ENCODE measurements around the gene TGFB1.

The TGFB1 gene

GRCh38 chr19:41321204-41321599, 32.5 kb downstream of the TGFB1 start:
- DNase-seq (ENCODE audit: low spot score), result no peak

GRCh38 chr19:41320568-41320967, 33.2 kb downstream of the TGFB1 start:
- DNase-seq (ENCODE audit: low spot score), result no peak

GRCh38 chr19:41320185-41320518, 33.6 kb downstream of the TGFB1 start:
- no peak for DNase-seq (ENCODE audit: low spot score)

DNA sequence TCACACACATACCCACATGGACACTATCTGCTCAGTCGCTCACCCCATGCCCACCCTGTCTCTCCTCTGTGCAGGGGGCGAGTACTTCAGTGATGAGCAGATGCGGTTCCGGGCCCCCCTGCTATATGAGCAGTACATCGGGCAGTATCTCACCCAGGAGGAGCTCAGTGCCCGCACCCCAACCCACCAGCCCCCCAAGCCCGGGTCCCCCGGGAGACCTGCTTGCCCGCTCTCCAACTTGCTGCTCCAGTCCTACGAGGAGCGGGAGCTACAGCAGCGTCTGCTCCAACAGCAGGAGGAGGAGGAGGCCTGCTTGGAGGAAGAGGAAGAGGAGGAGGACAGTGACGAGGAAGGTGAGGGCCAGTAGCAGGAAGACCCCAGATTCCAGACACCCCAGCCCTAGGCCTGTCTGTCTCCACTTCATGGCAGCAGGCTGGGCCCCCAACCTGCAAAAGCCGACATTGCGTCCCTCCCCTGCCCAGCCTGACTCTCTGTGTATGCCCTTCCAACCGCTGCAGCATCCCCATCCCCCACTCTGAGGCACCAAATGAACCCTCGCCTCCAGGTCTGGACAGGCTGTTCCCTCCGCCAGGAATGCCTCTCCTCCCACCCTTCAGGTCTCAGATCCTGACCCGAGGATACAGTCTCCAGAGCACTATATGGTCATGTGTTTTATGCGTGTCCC, 34.1 kb downstream of the TGFB1 start:
- DNase-seq (ENCODE audit: low spot score), result no peak

GRCh38 chr19:41318696-41319499, 34.8 kb downstream of the TGFB1 start:
- no peak for DNase-seq (ENCODE audit: low spot score)

- DNase-seq (ENCODE audit: low spot score), result no peak
These were observed 37.3 kb downstream of the TGFB1 start for GRCh38 chr19:41316306-41316920.

- no peak for DNase-seq (ENCODE audit: low spot score)
These were observed 42.1 kb downstream of the TGFB1 start for GRCh38 chr19:41311613-41312012.

DNA sequence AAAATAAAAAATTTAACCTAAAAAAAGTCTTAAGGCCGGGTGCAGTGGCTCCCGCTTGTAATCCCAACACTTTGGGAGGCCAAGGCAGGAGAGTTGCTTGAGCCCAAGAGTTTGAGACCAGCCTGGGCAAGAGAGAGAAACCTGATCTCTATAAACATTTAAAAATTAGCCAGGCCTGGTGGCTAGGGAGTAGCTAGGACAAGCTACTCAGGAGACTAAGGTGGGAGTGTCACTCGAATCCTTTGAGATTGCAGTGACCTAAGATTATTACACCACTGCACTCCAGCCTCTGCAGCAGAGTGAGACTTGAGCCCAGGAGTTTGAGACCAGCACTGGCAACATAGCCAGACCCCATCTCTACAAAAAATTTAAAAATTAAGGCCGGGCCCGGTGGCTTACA, 42.6 kb downstream of the TGFB1 start:
- DNase-seq (ENCODE audit: low spot score), result no peak

GRCh38 chr19:41310033-41310831, 43.5 kb downstream of the TGFB1 start, which contains the start of gene CCDC97:
Gene CCDC97, plus strand, starts transcription at chr19:41310172. Its CDS starts 139 bp downstream, at chr19:41310311.
- peak; percentile 95 for DNase-seq (ENCODE audit: low spot score)

DNA sequence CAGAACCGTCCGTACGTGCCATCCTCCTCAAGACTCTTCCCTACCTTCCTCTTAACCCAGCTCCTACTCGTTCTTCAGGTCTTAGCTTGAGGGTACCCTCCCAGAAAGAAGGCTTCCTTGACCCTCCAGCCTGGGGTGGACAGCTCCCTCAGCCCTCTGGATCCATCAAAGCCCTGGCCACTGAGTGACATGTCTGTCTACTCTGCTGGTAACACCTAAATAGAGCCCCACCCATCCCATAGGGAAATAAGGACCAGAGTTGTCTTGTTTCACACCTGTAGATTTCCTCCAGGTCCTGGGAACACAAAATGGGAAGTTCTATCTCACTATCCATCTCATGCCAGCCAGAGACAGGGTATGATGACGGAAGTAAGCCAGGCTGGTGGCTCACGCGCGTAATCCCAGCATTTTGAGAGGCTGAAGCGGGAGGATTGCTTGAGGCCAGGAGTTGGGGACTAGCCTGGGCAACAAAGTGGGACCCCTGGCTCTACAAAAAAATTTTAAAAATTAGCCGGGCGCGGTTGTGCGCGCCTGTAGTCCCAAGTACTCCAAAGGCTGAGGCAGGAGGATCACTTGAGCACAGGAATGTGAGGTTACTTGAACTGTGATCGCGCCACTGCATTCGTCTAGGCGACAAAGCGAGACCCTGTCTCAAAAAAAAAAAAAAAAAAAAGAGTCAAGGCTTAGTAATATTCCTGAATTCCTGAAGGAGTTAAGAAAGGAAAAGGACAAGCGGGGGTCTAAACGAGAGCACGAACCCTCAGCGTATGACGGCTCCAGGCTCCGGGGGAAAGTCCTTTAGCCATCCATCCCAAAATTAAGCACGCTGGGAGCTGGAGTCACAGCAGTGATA, 44.3 kb downstream of the TGFB1 start:
- DNase-seq (ENCODE audit: low spot score), result no peak

DNA sequence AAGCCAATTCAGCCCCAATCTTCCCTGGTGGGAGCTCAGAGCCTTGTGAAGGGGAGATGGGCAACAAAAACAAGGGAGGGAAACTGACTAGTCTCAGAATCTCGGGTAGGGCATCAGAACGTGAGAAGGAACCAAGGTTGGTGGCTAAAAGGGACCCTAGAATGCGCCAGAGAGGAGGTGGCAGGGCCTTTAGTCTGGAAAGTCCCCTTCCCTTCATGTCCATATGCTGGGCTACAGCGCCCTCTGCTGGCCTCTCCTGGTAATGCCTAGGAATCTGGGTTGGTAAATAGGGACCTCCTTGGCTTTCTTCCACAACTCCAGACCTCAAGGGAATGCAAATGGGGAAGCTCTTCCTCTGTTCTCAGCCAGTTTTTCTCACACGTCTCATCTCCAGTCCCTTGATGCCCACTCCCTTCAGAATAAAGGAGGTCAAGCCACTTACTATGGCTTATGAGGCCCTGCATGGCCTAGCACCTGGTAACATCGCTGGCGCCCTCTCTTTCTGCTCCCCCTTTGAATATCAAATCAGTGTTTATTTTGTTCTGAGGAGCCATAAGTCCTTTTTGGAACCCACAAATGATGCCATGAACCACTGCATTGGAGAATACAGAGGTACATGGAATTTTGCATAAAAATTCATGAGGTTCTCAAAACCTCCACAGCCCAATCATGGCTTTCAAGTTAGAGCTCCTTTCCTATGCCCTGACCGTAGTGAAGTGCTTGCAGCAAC, 45.1 kb downstream of the TGFB1 start:
- peak; percentile 85 for DNase-seq (ENCODE audit: low spot score)

GRCh38 chr19:41307954-41308449, 45.7 kb downstream of the TGFB1 start:
- DNase-seq (ENCODE audit: low spot score), result no peak

DNA sequence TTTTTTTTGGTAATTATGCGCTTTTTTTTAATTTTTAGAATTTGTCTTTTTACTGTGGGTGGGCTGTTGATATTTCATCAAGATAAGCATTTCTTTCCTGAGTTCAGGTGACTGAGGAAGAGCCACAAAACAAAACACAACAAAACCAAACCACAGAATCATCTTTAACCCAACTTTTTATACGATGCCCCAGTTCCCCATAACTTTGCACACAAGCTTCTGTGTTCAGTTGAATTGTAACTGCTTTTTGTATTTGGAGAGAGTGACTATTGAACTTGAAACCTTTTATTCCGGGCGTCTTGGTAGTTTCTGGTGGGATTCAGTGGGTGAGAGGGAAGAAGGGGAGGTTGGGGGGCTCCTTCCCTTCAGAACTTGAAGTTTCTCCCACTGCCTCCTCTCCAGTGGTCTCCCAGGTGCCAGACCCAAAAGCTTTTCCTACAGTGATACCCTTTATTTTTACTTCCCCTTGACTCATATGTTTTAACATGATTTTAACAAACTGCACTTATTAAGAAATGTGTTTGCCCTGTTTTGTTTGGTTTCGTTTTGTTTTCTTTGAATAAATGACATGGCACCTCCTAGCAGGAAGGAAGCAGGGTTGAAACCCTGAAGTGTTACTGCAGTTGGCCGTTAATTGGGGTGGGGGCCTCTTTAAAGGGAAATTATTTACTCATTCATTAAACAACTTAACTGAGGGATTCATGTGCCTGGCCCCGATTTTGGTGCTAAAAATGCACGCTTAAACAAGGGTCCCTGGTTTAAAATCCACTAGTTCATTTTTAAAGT, 46.4 kb downstream of the TGFB1 start:
- no peak for DNase-seq (ENCODE audit: low spot score)

- DNase-seq (ENCODE audit: low spot score), result no peak
These were observed 47.6 kb downstream of the TGFB1 start for GRCh38 chr19:41305927-41306793.

- DNase-seq (ENCODE audit: low spot score), result no peak
These were observed 48.8 kb downstream of the TGFB1 start for GRCh38 chr19:41304706-41305483.

DNA sequence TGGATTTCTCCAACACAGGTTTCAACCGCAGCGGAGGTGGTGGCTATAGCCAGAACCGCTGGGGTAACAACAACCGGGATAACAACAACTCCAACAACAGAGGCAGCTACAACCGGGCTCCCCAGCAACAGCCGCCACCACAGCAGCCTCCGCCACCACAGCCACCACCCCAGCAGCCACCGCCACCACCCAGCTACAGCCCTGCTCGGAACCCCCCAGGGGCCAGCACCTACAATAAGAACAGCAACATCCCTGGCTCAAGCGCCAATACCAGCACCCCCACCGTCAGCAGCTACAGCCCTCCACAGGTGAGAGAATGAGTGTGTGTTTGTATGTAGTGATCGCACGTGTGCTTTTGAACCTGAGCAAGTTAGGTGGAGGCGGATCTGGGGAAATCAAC, 49.8 kb downstream of the TGFB1 start:
- no peak for DNase-seq (ENCODE audit: low spot score)

DNA sequence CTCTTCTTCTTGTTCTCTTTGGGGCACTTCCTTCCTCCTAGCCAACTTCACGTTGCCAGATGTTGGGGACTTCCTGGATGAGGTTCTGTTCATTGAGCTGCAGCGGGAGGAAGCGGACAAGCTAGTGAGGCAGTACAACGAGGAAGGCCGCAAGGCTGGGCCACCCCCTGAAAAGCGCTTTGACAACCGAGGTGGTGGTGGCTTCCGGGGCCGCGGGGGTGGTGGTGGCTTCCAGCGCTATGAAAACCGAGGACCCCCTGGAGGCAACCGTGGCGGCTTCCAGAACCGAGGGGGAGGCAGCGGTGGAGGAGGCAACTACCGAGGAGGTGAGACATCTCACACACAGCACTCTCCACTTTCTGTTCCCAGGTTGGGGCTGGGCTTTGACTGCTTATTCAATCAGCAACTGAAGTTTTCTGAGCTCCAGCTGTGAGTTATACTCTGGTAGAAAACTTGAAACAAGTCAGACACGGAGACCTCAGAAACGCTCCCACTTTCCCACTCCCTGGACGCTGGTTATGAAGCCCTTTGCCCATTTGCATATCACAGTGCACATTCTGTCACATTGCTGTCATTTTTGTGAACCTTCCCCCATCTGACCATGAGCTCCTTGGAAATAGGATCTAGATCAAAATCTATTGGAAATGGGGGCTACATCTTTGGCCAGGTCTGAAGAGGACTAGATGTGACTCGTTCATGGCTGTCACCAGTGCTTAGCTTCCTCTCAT, 50.9 kb downstream of the TGFB1 start:
- no peak for DNase-seq (ENCODE audit: low spot score)

All from AG08395 (cell line).